Gastrocnemius medialis (tissue), 4 donors: ENCODE results near the gene SCAMP1. TPM values are rescaled to one million over a fixed set of nuclear protein-coding genes. Genes with fewer than 3 reads are reported as not detected.
A peak's percentile ranks its signal among the peaks of the same experiment; 100 is the strongest.

ENCODE experiments used
- ATAC-seq, 2 donors: fragments of 150-250 bp; one replicate each; pipeline ENCODE4 v1.9.1; 2016
- DNase-seq, 2 donors: peaks; one replicate each; pipeline ENCODE4 v3.0.0-alpha.2; 2019
- H3K27ac ChIP-seq, 4 donors: fragments of 200-600 bp; sonication (generic); 1 replicate in 1 of 4; 2 replicates in 3 of 4; pipeline ENCODE4 v1.5.1; 2016 to 2018; ENCODE audit warnings: mild to moderate bottlenecking in 2 of 4, moderate library complexity in 1 of 4
- H3K27me3 ChIP-seq, 3 donors: fragments of 200-600 bp; sonication (generic) in 2 of 3; 1 replicate in 1 of 3; 2 replicates in 2 of 3; pipeline versions ENCODE4 v1.5.1 to v1.6.0; 2016 to 2019; ENCODE audit warnings: mild to moderate bottlenecking in 1 of 3, moderate library complexity in 1 of 3
- H3K36me3 ChIP-seq, 2 donors: fragments of 200-600 bp; sonication (generic) in 1 of 2; one replicate each; pipeline ENCODE4 v1.5.1; 2017 to 2018
- H3K4me1 ChIP-seq, 2 donors: fragments of 200-600 bp; sonication (generic) in 1 of 2; one replicate each; pipeline ENCODE4 v1.5.1; 2016 to 2017; ENCODE audit warnings: mild to moderate bottlenecking in 2 of 2
- H3K4me3 ChIP-seq, 4 donors: fragments of 200-600 bp; sonication (generic) in 3 of 4; 1 replicate in 1 of 4; 2 replicates in 3 of 4; pipeline ENCODE4 v1.5.1; 2016 to 2019; ENCODE audit warnings: mild to moderate bottlenecking in 2 of 4
- H3K9me3 ChIP-seq, 3 donors: fragments of 200-600 bp; sonication (generic) in 2 of 3; 1 replicate in 1 of 3; 2 replicates in 2 of 3; pipeline ENCODE4 v1.5.1; 2016 to 2019
- CTCF ChIP-seq, 5 experiments: fragments of 450-650 bp in 3 of 5; fragments of 200-600 bp in 2 of 5; sonication (generic) in 2 of 5; IDR thresholded peaks in 4 of 5; conservative IDR thresholded peaks in 1 of 5; 1 replicate in 4 of 5; 2 replicates in 1 of 5; pipeline ENCODE4 v1.5.1; 2016 to 2019; ENCODE audit warnings: antibody characterized with exemption in 5 of 5, mild to moderate bottlenecking in 3 of 5, moderate library complexity in 3 of 5
- POLR2A ChIP-seq, 2 donors: fragments of 450-650 bp; IDR thresholded peaks; one replicate each; pipeline ENCODE4 v1.6.1; 2017; ENCODE audit warnings: antibody characterized with exemption in 2 of 2, mild to moderate bottlenecking in 2 of 2, moderate library complexity in 2 of 2
- in situ Hi-C, 4 donors: fragments of 200-750 bp; cut with MboI; loops; one replicate each; pipeline versions ENCODE4 v1.15.0 to v1.8.0; 2017; ENCODE audit warnings: low sequenced_read_pairs in 4 of 4
- intact Hi-C: fragments of 100-400 bp; cut with DNase I; formaldehyde crosslinking; loops from one replicate; pipeline ENCODE4 v1.15.1; 2023; ENCODE audit warnings: low total_unique reads
- total RNA-seq, 4 donors: library from RNA; depleted of rRNA; stranded (reverse); fragments of >200 nt; gene quantifications; one replicate each; pipeline versions ENCODE4 v1.1.0 to v1.2.3, GENCODE V29; 2016

The SCAMP1 gene
- total RNA-seq, 4 donors from 2014 or later = 17.5 to 35.2 (median 22.0) TPM

- no peaks in the 10 kb centered on the region for H3K36me3 ChIP-seq
- in situ Hi-C loops = no loop called here
- H3K9me3 ChIP-seq = no peaks in the 10 kb centered on the region
- peaks cover 5 to 7% of the 10 kb centered on the region in 2 donors for H3K4me1 ChIP-seq
- no peak for ATAC-seq
- no peak overlapping the region for H3K27ac ChIP-seq
- no peak overlapping the region for H3K4me3 ChIP-seq
- no peaks in the 10 kb centered on the region for H3K27me3 ChIP-seq
- no peak for DNase-seq
- no peak for TF ChIP-seq CTCF (IDR thresholded peaks at IDR 0.05 in 4 of 5, conservative IDR thresholded peaks at IDR 0.05 in 1 of 5)
- TF ChIP-seq POLR2A (IDR thresholded peaks at IDR 0.05) = no peak
- intact Hi-C loops = loop anchor here (10.0 kb wide), 1 partner anchor 615 kb away; the partner anchor contains the start of gene ARSB
Observed at GRCh38 chr5:78369680-78370079, 9.3 kb downstream of the SCAMP1 start.

- no peaks in the 10 kb centered on the region for H3K9me3 ChIP-seq
- no peak overlapping the region for H3K4me3 ChIP-seq
- intact Hi-C loops (no loop called here), in situ Hi-C loops (no loop called here)
- H3K27me3 ChIP-seq = no peaks in the 10 kb centered on the region
- TF ChIP-seq CTCF (IDR thresholded peaks at IDR 0.05 in 4 of 5, conservative IDR thresholded peaks at IDR 0.05 in 1 of 5) (no peak), POLR2A (IDR thresholded peaks at IDR 0.05) (no peak)
- ATAC-seq = no peak
- H3K4me1 ChIP-seq = peaks cover 13 to 24% of the 10 kb centered on the region in 2 donors
- H3K36me3 ChIP-seq = no peaks in the 10 kb centered on the region
- DNase-seq = no peak
- H3K27ac ChIP-seq = no peak overlapping the region
Observed at GRCh38 chr5:78373231-78373630, 12.8 kb downstream of the SCAMP1 start.

GRCh38 chr5:78376315-78376714 is 15.9 kb downstream of the SCAMP1 start:
- H3K27ac ChIP-seq = peak overlapping the region in 2 of 4 donors; percentile 55 to 67
- ATAC-seq (no peak), DNase-seq (no peak)
- H3K36me3 ChIP-seq = no peaks in the 10 kb centered on the region
- in situ Hi-C loops (no loop called here), intact Hi-C loops (loop anchor here (2.0 to 5.0 kb wide), 3 partner anchors 16 to 271 kb away; partner anchors contain the start of genes AP3B1, LHFPL2 and SCAMP1)
- H3K4me1 ChIP-seq = peaks cover 26 to 43% of the 10 kb centered on the region in 2 donors
- no peaks in the 10 kb centered on the region for H3K9me3 ChIP-seq
- no peak overlapping the region for H3K4me3 ChIP-seq
- no peak for TF ChIP-seq POLR2A (IDR thresholded peaks at IDR 0.05)
- TF ChIP-seq CTCF (IDR thresholded peaks at IDR 0.05 in 4 of 5, conservative IDR thresholded peaks at IDR 0.05 in 1 of 5) = no peak
- H3K27me3 ChIP-seq = no peaks in the 10 kb centered on the region

- DNase-seq (peak; percentile 20 to 27), ATAC-seq (peak; percentile 84 to 89)
- H3K36me3 ChIP-seq = no peaks in the 10 kb centered on the region
- peaks cover 26 to 43% of the 10 kb centered on the region in 2 donors for H3K4me1 ChIP-seq
- no peak for TF ChIP-seq CTCF (IDR thresholded peaks at IDR 0.05 in 4 of 5, conservative IDR thresholded peaks at IDR 0.05 in 1 of 5)
- TF ChIP-seq POLR2A (IDR thresholded peaks at IDR 0.05) = no peak
- no peaks in the 10 kb centered on the region for H3K9me3 ChIP-seq
- H3K27me3 ChIP-seq = no peaks in the 10 kb centered on the region
- H3K4me3 ChIP-seq = peak overlapping the region in 2 of 4 donors; percentile 1 to 18
- intact Hi-C loops (loop anchor here (1.0 to 5.0 kb wide), 4 partner anchors 16 to 270 kb away; partner anchors contain the start of genes AP3B1, LHFPL2 and SCAMP1), in situ Hi-C loops (no loop called here)
- H3K27ac ChIP-seq = peak overlapping the region; percentile 55 to 75 (median 62)
Observed at GRCh38 chr5:78377056-78377717, 16.8 kb downstream of the SCAMP1 start.
